Keratinocyte (primary cell): ENCODE results near the gene IL19. TPM values are rescaled to one million over a fixed set of nuclear protein-coding genes. Genes with fewer than 3 reads are reported as not detected.
"Not testable (repeated sequence)": the region's sequence is repeated elsewhere in the genome, so short reads cannot be mapped to it uniquely, and the experiment has no call there.

Experiments used
- DNase-seq: peaks from one replicate; pipeline ENCODE4 v3.0.0-alpha.2; 2011; ENCODE audit warnings: low read depth, missing footprints, low spot score
- FAIRE-seq: peaks from 2 replicates; lab custom pipeline; 2011; peaks lifted over from hg19 to GRCh38; lab: Jason Lieb, UNC
- H2AFZ ChIP-seq: 2 replicates; pipeline ENCODE4 v1.6.0; 2012; ENCODE audit warnings: low read length, control low read depth, inconsistent platforms; ENCODE audit not compliant: control insufficient read depth
- H3K27ac ChIP-seq: 2 replicates; pipeline ENCODE4 v1.5.1; 2011; ENCODE audit warnings: low read length; ENCODE audit not compliant: control insufficient read depth, insufficient read depth
- H3K27me3 ChIP-seq: 3 replicates; pipeline ENCODE4 v1.6.0; 2011; ENCODE audit warnings: low read length; ENCODE audit not compliant: control insufficient read depth, insufficient read depth; ENCODE audit errors: extremely low read depth
- H3K36me3 ChIP-seq, 2 experiments: 2 replicates in 1 of 2; 3 replicates in 1 of 2; pipeline ENCODE4 v1.5.1; 2011; ENCODE audit warnings: low read length in 2 of 2, mild to moderate bottlenecking in 1 of 2; ENCODE audit not compliant: control insufficient read depth in 2 of 2, insufficient read depth in 2 of 2; ENCODE audit errors: extremely low read depth in 1 of 2
- H3K4me1 ChIP-seq: 3 replicates; pipeline ENCODE4 v1.5.1; 2011; ENCODE audit warnings: low read length; ENCODE audit not compliant: control insufficient read depth, insufficient read depth; ENCODE audit errors: extremely low read depth
- H3K4me2 ChIP-seq: 3 replicates; pipeline ENCODE4 v1.6.0; 2011; ENCODE audit warnings: low read depth, low read length; ENCODE audit not compliant: control insufficient read depth, insufficient read depth; ENCODE audit errors: extremely low read depth
- H3K4me3 ChIP-seq, 3 experiments: fragments of 200-600 bp in 1 of 3; sonication (generic) in 1 of 3; 2 replicates in 2 of 3; 3 replicates in 1 of 3; pipeline ENCODE4 v1.5.1; 2011 to 2016; ENCODE audit warnings: low read length in 3 of 3, mild to moderate bottlenecking in 3 of 3, control low read depth in 2 of 3, inconsistent platforms in 1 of 3, low read depth in 1 of 3, mixed read lengths in 1 of 3, mixed run types in 1 of 3, moderate library complexity in 1 of 3; ENCODE audit not compliant: control insufficient read depth in 2 of 3, insufficient read depth in 2 of 3; ENCODE audit errors: extremely low read depth in 1 of 3
- H3K79me2 ChIP-seq: 2 replicates; pipeline ENCODE4 v1.6.0; 2012; ENCODE audit warnings: low read length; ENCODE audit not compliant: control insufficient read depth, insufficient read depth
- H3K9ac ChIP-seq: 3 replicates; pipeline ENCODE4 v1.6.0; 2011; ENCODE audit warnings: low read length; ENCODE audit not compliant: control insufficient read depth, insufficient read depth; ENCODE audit errors: extremely low read depth
- H3K9me1 ChIP-seq: 3 replicates; pipeline ENCODE4 v1.6.0; 2011; ENCODE audit warnings: low read length; ENCODE audit not compliant: control insufficient read depth, insufficient read depth; ENCODE audit errors: extremely low read depth
- H3K9me3 ChIP-seq: 2 replicates; pipeline ENCODE4 v1.5.1; 2012; ENCODE audit warnings: low read depth, low read length; ENCODE audit not compliant: control insufficient read depth
- H4K20me1 ChIP-seq: 3 replicates; pipeline ENCODE4 v1.6.0; 2011; ENCODE audit warnings: low read length; ENCODE audit not compliant: control insufficient read depth, insufficient read depth; ENCODE audit errors: extremely low read depth
- CTCF ChIP-seq, 3 experiments: IDR thresholded peaks in 1 of 3; conservative IDR thresholded peaks in 1 of 3; optimal IDR thresholded peaks in 1 of 3; 2 replicates in 2 of 3; 3 replicates in 1 of 3; pipeline versions ENCODE3 to v1.5.1; 2011; ENCODE audit warnings: low read length in 3 of 3, mild to moderate bottlenecking in 3 of 3, moderate library complexity in 2 of 3, control low read depth in 1 of 3, inconsistent platforms in 1 of 3; ENCODE audit not compliant: insufficient read depth in 2 of 3; ENCODE audit errors: extremely low read depth in 1 of 3
- EZH2 ChIP-seq: IDR thresholded peaks from one replicate; pipeline ENCODE4 v1.6.1; 2012; ENCODE audit warnings: inconsistent platforms, mild to moderate bottlenecking, low read length, moderate library complexity
- dilution Hi-C: fragments of 300-500 bp; cut with MboI; formaldehyde crosslinking; loops from one replicate; pipeline ENCODE4 v1.7.0; 2020; ENCODE audit warnings: low sequenced_read_pairs; ENCODE audit not compliant: extremely low pct_ligation_motif_present
- polyA plus RNA-seq, 5 experiments: library from polyadenylated mRNA; depleted of rRNA in 3 of 5; stranded (reverse) in 3 of 5; stranded (forward) in 1 of 5; unstranded in 1 of 5; fragments of >200 nt; gene quantifications; 1 replicate in 1 of 5; 2 replicates in 3 of 5; 3 replicates in 1 of 5; pipeline versions ENCODE4 v1.2.1 to v1.2.3, GENCODE V29; 2011 to 2012; ENCODE audit warnings: missing spikeins in 2 of 5, low read depth in 1 of 5, low replicate concordance in 1 of 5

The IL19 gene
- polyA plus RNA-seq, 1 donor (not counting 4 experiments of a cell fraction or from before 2014, with no cell fraction given): not detected

- FAIRE-seq: no peak
- dilution Hi-C loops: loop anchor here (25.0 kb wide), 1 partner anchor 226 kb away; no protein-coding TSS in a partner anchor
- no peaks in the 10 kb centered on the region for H3K9me1 ChIP-seq
- peak in 1 of 3 experiments; percentile 23 for TF ChIP-seq CTCF (optimal IDR thresholded peaks at IDR 0.05 in 1 of 3, IDR thresholded peaks at IDR 0.05 in 1 of 3, conservative IDR thresholded peaks at IDR 0.05 in 1 of 3; ENCODE audit: extremely low read depth in 1 of 3, insufficient read depth in 2 of 3, low read length in 3 of 3)
- TF ChIP-seq EZH2: no peak
- no peak overlapping the region for H3K9ac ChIP-seq
- H3K27me3 ChIP-seq: peaks cover 12% of the 10 kb centered on the region
- no peak overlapping the region for H3K27ac ChIP-seq
- no peaks in the 10 kb centered on the region for H3K36me3 ChIP-seq
- no peaks in the 10 kb centered on the region for H3K9me3 ChIP-seq
- no peak overlapping the region for H2AFZ ChIP-seq
- no peaks in the 10 kb centered on the region for H3K79me2 ChIP-seq
- H4K20me1 ChIP-seq: no peaks in the 10 kb centered on the region
- H3K4me3 ChIP-seq: no peak overlapping the region
- H3K4me1 ChIP-seq: no peaks in the 10 kb centered on the region
- no peak overlapping the region for H3K4me2 ChIP-seq
- no peak for DNase-seq
Measured at GRCh38 chr1:206761159-206761768, 9.3 kb upstream of the IL19 start.

GRCh38 chr1:206762741-206763364 lies 7.7 kb upstream of the IL19 start:
- H3K9ac ChIP-seq, H3K9me3 ChIP-seq, H3K9me1 ChIP-seq, H4K20me1 ChIP-seq, H3K4me1 ChIP-seq, H3K79me2 ChIP-seq, H3K4me2 ChIP-seq, H3K27ac ChIP-seq, FAIRE-seq, DNase-seq, H3K4me3 ChIP-seq, H2AFZ ChIP-seq, H3K36me3 ChIP-seq: not testable (repeated sequence)
- peaks cover 16% of the 10 kb centered on the region for H3K27me3 ChIP-seq
- dilution Hi-C loops: loop anchor here (25.0 kb wide), 1 partner anchor 224 kb away; no protein-coding TSS in a partner anchor

- H4K20me1 ChIP-seq, H3K9me3 ChIP-seq, H3K4me3 ChIP-seq, H2AFZ ChIP-seq, H3K4me1 ChIP-seq, FAIRE-seq, H3K4me2 ChIP-seq, H3K36me3 ChIP-seq, H3K79me2 ChIP-seq, H3K27ac ChIP-seq, H3K9me1 ChIP-seq, DNase-seq, H3K9ac ChIP-seq: not testable (repeated sequence)
- dilution Hi-C loops: loop anchor here (25.0 kb wide), 1 partner anchor 222 kb away; no protein-coding TSS in a partner anchor
- H3K27me3 ChIP-seq: peaks cover 11% of the 10 kb centered on the region
Measured at GRCh38 chr1:206765771-206766170, 4.8 kb upstream of the IL19 start.
